Stimulated activated naive CD8-positive, alpha-beta T cell treated with anti-CD3 and anti-CD28 coated beads, Interleukin-15, Interleukin-2, amounts not matched to agents 100 U/mL and 50 U/mL, for 24 hours (primary cell): ENCODE measurements around the gene IL27RA.

Source experiments
- ATAC-seq: fragments of 150-1000 bp; cut with Tn5 transposase; one replicate; pipeline ENCODE4 v1.10.0; 2021
- DNase-seq: peaks from one replicate; pipeline ENCODE4 v3.0.0; 2021

The IL27RA gene

GRCh38 chr19:14031719-14032480, at the start of gene IL27RA:
IL27RA (plus strand) TSS chr19:14031762; CDS start chr19:14031873, 111 bp downstream.
- peak; percentile 83 for DNase-seq
- peak; percentile 79 for ATAC-seq

DNA sequence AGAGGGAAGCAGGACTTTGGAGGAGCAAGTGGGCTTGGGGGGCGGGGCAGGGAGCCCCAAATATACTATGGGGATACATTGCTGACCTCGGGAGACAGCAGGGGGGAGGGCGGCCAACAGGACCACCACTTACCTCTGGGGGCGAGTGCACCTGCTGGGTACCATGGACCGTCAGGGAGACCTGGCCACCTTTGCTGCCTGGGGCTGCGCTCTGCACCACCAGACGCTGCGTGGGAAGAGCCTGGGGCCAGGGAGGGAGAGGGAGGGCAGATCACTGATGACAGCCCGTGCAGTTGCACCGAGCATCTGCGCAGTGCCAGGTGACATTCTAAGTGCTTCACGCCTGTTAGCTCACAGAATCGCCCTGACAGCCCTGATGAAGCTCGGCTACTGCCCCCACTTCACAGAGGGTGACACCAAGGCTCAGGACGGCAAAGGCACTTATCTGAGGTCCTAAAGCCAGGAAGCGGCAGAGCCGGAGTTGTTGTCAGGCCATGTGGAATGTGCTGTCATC, 49.5 kb upstream of the IL27RA start:
- DNase-seq = no peak
- no peak for ATAC-seq

DNA sequence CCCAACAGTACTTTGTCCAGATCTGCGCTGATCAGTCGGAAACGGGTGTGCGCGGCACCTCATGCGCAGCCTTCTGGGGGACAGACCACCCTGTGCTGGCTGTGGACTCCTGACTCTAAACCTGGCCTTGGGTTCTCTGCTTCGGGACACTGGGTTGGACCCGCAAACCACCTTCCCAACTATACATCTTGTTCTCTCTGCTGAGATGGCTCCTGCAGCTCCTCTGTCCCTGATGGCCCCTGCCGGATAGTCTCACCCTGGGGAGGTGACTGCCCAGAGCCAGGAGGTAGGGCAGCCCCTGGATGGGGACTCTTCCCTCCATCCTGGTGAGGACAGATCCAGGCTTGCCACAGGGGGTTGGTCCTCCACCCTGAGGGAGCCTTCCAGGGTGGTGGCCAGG, 48.8 kb upstream of the IL27RA start:
- ATAC-seq = no peak
- no peak for DNase-seq

DNA sequence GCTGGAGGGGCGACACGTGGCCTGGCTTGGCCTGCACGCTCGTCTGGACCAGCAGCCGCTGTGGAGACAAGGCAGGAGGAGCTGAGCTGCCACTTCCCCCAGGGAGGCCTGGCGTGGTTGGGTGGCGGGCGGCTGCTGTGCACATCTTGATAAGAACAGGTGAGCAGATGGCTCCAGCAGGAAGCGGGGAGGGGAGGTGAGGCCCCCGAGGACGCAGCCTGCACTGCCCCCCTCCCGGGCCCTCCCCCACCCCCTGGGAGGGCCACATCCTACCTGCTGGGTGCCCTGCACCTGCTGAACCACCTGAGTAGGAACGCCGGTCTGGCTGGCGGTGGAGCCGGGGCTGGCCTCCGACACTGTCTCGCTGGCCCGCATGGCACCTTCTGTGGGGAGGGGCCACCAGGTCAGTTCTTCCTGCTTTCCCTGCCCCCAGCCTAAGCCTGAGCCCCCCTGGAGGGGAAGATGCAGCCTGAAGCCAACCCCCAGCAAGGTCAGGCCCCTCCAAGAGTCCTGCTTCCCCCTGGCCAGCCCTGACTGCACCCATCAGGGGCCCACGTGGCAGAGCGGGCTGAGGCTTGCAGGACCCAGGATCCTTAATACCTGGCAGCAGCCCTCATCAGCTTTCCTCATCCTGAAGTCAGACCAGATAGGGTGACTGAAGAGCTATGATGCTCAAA, 48.2 kb upstream of the IL27RA start:
- no peak for DNase-seq
- ATAC-seq = no peak

DNA sequence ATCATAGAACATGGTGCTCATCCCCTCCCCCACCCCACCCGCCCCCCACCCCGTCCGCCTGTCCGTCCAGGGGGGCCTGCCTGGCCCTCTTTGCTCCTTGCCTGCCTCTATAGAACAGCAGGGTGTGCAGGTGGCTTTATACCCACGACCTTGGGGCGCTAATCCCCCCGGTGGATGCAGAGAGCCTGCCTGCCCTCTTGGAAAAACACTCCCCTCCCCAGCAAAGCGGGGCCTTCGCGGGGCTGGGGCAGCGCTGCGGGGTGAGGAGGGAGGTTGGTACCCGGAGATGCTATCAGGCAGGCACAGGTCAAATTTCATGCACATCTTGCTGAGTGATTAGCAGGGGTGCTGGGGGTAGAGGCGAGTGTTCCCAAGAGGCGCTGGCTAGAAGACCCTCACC, 47.4 kb upstream of the IL27RA start:
- DNase-seq = no peak
- no peak for ATAC-seq

DNA sequence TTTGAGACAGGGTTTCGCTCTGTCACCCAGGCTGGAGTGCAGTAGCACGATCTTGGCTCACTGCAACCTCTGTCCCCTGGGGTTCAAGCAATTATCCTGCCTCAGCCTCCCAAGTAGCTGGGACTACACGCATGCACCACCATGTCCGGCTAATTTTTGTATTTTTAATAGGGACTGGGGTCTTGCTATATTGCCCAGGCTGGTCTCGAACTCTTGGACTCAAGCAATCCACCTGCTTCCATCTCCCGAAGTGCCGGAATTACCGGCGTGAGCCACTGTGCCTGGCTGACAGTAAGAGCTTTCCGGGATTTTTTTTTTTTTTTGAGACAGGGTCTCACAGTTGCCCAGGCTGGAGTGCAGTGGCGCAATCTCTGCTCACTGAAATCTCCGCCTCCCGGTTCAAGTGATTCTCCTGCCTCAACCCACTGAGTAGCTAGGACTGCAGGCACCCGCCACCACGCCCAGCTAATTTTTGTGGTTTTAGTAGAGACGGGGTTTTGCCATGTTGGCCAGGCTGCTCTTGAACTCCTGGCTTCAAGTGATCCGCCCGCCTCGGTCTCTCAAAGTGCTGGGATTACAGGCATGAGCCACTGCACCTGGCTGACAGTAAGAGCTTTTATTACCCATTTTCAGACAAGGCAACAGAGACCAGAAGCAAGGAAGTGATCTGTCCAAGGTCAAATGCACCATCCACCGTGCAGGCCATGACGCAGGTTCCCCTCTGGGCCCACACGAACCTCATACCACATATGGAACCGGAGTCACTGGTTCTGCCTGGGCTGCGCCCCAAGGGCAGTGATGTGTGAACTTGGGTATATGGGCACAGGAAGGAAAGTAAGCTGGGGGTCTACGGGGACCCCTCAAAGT, 46.5 kb upstream of the IL27RA start:
- ATAC-seq (no peak), DNase-seq (no peak)

DNA sequence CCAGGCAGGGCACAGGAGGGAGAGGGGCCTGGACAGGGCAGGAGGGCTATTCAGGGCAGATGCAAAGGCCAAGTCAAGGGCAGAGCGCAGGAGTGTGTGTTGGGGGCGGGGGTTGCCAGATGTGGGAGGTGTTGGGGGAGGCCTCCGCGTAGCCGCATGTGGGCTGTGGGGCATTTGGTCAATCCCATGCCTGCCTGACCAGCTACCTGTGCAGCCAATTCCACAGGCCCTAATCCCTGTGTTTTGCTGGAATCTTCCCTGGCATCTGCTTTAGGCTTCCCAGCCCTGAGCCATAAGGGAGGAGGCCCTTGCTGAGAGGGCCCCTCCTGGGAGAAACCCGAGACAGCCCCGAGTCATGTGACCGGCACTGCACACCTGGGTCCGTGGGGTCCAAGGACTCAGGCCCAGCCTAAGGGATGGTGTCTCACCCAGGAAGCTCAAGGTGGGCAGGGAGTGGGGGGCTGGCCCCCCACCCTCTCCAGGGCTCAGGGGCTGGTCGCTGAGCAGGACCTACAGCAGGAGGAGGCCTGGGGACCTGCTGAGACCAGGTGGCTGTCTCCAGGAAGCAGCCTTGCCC, 45.7 kb upstream of the IL27RA start:
- DNase-seq (peak; percentile 37), ATAC-seq (peak; percentile 0)

DNA sequence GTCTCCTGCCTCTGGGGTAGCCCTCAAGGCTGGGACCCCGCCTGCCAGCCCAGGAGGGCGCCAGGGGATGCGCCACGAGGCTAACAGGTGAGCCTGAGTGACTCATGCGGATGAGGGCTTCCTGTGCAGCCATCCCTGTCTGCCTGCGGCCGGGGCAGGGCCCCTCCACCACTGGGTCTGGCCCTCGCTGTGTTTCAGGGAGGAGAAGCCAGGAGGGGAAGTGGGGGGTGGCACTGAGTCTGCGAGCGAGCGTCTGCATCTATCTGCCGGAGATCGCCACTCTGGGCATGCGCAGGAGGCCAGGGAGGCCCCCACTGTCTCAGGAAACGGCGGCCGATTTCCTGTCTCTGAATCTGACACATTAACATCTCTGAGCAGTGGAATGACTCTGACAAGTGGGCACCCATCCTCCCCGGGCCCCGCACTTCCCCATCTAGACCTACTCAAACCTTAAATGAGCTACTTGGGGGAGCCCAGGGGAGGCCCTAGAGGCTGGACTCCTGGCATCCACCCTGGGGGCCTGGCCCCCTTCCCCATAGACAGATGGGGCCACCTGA, 45.1 kb upstream of the IL27RA start:
- peak; percentile 99 for DNase-seq
- peak; percentile 95 for ATAC-seq

DNA sequence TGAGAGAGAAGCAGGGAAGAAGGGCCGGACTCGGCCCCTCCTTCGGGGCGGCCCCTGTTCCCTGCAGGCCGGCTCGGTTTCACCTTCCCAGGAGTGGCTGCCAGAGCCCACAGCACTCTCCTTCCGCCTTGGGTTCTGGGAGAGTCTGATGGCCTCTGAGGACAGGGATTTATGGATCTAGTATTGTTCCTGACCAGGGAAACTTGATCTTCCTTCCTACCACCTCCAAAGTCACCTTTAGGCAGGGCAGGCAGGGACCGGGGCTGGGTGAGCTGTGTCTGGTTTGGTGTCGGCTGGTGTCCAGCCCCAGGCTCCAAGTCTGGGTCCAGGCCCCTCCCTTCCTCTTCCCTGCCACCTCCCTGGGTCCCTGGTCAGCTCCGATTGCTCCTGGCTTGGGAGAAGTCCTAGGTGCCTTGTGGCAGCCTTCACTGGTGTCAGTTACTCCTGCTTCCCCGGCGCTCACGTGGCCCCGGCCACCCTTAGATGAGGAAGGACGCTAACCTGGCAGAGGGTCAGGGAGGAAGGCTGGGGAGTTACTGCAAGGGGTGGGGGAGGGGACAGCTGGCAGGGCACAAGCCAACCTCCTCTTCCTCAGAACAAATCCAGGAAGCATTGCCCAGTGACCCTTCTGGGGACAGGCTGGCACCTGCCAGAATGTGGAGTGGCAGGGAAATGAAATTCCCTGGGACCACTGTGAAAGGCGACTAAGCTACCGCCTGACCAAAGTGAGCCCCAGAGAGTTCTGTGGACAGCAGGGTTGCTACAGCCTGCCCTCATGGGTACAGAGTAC, 44.3 kb upstream of the IL27RA start:
- no peak for DNase-seq
- ATAC-seq = no peak

- ATAC-seq (no peak), DNase-seq (no peak)
These were observed 42.1 kb upstream of the IL27RA start for GRCh38 chr19:13989487-13989886.

GRCh38 chr19:13990085-13990484, 41.5 kb upstream of the IL27RA start:
- no peak for DNase-seq
- ATAC-seq = no peak

DNA sequence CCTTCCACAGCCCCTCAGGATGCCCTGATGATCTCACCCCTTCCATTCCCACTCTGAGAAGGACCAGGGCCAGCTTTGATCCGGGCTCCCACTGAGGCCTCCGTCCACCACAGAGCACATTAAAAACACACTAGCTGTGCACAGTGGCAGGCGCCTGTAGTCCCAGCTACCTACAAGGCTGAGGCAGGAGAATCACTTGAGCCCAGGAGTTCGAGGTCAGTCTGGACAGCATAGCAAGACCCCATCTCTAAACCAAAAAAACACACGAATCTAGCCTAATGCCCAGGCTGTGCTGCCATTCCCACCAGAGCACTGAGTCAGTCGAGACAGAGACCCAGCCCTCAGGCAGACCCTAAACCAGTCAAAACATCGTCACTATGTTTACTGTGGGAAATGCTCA, 39.5 kb upstream of the IL27RA start:
- ATAC-seq (no peak), DNase-seq (no peak)

- ATAC-seq = no peak
- DNase-seq = no peak
These were observed 37.8 kb upstream of the IL27RA start for GRCh38 chr19:13993590-13994300.

DNA sequence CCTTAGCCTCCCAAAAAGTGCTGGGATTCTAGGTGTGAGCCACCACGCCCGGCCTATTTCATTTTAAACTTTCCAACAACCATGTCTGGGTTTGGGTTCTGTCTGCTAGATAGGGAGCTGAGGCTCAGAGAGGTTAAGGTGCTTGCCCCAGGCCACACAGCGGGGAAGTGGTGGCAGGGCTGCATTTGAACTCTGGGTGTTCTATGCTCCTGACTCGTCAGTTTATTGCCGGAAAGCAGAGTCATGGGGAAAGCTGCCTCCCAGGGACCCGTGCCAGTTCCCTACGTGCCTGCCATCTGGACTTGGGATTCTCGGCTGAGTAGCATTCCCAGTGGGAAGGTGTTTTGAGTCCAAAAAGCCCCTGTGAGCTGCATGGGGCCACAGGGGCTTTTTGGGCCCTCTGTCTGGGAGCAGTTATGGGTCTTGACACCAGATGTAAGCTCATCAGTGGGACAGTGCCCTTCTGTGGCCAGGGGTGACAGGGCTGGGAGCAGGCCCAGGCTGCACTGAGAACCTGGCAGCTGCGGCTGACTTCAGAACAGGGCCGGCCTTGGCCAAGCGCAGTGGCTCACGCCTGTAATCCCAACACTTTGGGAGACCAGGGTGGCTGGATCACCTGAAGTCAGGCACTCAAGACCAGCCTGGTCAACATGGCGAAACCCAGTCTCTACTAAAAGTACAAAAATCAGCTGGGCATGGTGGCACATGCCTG, 36.4 kb upstream of the IL27RA start:
- ATAC-seq = no peak
- DNase-seq = no peak

DNA sequence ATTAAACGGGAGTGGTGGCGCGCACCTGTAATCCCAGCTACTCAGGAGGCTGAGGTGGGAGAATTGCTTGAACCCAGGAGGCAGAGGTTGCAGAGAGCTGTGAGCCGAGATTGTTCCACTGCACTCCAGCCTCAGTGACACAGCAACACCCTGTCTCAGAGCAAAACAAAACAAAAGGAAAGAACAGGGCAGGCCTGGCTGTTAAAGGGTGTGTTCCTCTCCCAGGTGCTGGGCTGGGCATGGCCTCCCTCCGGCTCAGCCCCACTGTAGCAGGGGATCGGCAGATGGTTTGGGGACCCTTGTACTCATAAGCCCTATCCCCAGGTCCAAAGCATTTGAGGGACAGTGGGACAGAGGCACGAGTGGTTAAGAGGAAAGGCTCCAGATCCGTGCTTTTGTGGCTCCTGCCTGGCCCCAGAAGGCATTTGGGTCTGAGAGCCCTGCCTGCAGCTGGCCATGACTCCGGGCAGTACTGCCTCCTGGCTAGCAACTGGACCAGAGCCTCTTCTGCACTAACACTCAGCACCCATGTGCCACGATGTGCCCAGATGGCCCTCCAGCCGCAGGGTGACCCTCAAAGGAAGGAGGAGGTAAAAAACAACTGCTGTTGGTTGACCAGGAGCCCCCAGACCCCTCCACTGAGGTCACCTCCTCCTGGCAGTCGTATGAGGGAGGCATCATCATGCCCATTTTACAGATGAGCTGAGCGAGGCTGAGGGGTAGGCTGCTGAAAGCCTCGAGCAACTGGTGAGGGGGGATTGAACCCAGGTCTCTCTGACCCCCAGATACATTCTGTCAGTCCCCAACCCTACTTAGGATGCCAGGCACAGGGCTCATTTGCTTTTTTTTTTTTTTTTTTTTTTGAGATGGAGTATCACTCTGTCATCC, 35.4 kb upstream of the IL27RA start:
- no peak for DNase-seq
- no peak for ATAC-seq

DNA sequence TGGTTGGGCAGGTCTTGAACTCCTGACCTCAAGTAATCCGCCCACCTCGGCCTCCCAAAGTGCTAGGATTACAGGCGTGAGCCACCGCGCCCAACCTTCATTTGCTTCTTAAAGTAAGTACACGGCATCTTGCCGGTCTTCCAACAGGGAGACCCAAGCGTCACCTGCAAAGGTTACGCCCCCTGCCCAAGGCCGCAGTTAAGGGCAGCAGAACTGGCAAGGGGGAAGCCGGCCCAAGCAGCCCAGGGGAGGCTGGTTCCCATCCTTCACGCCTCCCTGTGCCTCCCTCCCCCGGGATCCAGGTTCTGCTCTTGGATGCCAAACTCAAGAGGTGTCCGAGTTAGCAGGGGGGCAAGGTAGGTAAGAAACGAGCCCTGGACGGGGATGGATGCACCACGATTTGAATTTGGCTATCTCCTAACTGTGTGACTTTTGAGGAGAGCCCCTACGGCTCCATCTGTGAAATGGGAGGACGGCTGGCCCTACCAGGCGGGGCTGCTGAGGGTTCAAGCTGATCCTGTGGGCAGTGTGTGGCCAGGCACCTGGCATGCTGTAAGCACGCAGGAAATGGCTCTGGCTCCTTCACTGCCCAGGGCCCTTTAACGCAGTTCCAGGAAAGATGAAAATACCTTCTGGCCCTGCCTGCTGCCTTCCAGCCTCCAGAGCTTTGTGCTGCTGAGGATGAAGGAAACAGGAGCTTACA, 34.5 kb upstream of the IL27RA start:
- DNase-seq (no peak), ATAC-seq (no peak)

DNA sequence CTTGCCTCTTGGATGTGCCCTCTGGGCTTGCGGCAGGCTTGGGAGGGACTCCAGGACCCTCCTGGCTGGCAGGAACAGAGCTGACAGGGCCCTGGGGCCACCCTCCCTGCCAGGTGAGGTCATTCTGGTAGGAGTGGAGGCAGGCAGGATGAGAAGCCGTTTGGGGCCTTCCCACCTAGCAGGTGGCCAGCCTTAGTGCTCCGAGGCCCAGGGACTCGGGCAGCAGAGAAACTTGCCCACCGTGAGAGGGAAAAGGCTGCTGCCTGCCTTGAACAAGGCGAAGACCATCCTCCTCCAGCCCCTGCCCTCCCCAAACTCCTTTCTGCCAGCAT, 34.0 kb upstream of the IL27RA start:
- ATAC-seq (no peak), DNase-seq (no peak)

- DNase-seq = no peak
- no peak for ATAC-seq
These were observed 33.1 kb upstream of the IL27RA start for GRCh38 chr19:13998426-13998825.
